ENCODE results near the gene LEPROT.

Gene LEPROT

DNA sequence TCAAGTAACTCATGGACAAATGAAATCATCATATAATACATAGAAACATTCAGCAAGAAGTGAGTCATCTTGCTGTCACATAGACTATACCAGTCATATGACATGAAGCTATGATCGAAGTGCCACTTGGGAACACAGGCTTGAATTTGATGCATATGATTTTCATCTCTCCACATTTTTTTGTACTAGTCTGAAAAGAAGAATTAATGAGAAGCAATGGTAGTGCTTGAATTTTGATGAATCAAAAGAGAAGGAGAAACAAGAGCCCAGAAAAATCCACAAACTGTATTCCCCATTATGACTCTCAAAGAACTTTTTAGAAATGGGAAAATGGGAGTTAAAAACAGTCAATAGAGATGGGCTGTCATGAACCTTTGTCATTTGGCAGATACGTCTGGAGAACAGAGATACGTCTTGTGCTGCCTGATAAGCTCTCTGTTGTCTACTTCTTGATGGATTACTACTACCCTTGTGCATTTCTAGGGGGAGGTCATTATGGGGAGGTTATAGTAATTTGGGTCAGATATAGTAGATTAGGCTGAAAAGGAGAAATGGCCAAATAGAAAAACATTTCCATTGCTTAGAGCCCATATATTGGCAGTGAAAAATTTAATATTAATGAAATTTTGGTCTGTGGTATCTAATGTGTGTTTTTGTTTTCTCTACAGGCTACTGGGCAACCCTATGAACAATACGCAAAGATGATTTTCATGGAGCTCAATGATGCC is 8.0 kb upstream of the LEPROT start:
- FAIRE-seq (no peak), DNase-seq (ENCODE audit: low spot score) (no peak)

DNA sequence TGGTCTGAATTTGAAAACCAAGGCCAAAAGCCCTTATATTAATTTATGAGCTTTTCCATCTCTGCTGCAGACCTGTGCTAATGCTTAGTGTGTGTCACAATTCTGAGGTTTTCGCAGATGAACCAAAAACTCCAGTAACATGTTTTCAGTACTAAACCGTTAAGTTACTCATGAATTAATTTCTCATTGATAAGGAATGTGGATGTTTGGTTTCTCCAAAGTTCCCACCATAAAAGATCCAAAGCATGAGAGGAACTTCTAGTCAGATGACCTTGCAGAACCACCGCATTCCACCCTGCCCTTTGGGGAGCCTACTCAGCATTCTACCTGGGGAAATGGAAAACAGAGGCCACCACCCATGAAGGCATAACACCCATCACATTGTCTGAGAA is 7.5 kb upstream of the LEPROT start:
- no peak for FAIRE-seq
- no peak for DNase-seq (ENCODE audit: low spot score)

DNA sequence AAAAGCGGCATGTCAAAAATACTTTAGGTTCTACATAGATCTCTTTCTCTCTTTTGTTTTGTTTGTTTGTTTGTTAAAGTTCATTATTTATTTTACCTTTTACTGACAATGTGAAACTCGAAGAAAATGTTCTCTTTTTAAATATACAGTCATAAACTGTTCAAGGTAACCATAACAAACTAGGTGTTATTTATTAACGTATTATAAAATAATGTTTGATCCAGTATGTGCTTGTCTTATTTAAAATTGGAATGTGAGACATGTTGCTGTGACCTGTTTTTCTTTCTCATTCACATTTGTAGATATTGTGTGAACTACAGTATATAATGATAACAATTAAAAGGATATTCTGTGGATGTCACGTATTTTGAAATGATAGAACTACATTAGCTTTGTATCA is 5.9 kb upstream of the LEPROT start:
- DNase-seq (ENCODE audit: low spot score): no peak
- no peak for FAIRE-seq

DNA sequence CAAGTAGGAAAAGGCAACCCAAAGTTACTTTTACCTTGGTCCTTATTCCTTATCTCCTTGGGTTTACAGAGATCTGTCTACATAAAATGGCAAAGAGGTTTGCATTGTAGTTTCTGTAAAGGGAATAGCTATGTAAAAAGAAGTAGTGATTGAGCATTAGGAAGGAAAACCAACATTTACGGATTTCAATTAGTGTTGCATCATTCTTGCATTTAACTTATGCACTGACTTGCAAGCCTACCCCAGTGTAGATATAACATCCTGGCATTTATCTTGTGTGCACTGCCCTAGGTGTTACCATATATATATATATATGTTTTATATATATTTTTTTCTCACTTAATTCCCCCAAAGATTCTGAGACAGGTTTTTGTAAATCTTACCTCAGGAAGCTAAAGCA is 3.7 kb upstream of the LEPROT start:
- no peak for DNase-seq (ENCODE audit: low spot score)
- no peak for FAIRE-seq

DNA sequence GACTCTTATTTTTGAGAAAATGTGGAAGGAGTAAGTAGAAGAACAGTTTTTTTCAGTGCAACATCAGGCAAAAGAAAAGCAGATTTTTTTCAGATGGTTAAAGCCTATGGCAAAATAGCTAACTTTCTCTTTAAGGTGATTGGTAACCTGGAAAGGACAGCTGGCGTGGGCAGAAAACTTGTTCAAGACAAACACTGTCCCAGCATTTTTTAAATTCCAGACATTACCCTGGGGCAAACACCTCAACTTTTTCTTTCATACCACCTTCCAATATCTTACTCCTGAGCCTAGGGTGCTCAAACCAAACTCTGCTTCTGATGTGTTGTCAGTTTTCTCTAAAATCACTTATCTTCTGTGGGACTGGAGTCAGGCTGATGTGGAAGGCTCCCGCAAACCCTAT is 2.7 kb upstream of the LEPROT start:
- no peak for FAIRE-seq
- DNase-seq (ENCODE audit: low spot score): no peak

DNA sequence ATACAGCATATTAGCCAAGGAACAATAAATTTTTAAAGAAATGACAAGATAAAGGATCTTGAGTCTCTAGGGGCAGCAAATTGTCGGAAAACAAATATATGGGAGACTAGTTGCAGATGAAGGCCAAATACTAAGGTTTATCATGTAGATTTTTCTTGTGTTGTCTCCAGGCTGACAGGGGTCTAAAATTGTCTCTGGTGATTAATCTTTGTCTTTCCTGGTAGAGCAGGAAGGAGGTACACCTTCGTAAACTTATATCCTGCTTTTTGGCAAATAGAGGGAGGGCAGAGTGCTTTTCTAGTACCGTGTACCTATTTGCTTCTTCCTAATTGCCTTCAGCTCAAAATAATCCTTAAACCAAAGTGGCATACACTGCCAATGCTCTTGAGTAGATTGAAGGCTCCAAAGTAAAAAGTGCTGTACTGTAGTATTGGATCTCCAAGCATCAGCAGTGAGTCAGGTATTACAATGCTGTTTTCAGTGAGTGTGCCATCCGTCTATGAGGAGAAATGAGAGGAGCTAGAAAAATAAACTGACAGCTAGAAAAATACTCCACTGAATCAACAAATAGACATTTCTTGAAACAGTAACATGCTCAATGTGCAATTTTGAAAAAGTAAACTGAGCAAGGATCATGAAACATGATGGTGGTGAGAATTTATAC is 1.8 kb upstream of the LEPROT start:
- DNase-seq (ENCODE audit: low spot score) (no peak), FAIRE-seq (no peak)

DNA sequence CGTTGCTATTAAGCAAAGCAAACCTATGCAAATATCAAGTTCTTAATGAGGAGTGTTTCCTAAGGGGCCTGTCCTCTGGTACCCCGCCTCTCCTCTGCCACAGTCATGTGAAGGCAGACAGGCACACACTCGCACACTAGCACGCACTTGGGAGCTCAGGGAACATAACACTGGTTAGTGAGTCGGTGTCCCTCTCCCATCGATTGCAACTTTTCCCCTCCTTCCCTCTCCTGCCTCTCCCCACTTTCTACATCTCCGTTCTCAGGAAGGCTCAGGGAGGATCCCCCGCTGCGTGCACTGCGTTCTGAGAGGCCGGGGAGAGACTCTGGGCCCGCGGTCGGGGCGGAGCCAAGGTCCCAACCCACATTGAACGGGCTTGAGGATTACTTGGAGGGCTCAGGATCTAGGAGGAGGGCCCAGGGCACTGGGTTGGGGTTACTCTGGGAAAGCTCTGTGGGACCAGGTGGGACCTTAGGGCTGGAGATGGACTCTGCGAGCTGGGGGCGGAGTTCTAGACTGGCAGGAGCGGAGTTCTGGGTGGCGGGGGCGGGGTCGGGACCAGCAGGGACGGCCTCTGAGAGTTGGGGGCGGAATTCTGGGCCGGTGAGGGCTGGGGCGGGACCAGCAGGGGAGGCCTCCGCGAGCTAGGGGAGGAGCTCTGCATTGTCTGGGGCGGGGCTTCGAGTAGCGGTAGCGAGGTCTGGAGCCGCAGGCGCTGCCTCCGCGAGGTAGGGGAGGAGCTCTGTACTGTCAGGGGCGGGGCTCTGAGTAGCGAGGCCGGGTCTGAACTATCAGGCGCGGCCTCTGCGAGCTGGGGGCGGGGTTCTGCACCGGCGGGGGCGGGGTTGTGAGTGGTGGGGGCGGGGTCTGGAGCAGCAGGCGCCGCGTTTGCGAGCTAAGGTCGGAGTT is 533 bp upstream of the LEPROT start:
- FAIRE-seq (peak; percentile 77), DNase-seq (ENCODE audit: low spot score) (peak; percentile 98)

DNA sequence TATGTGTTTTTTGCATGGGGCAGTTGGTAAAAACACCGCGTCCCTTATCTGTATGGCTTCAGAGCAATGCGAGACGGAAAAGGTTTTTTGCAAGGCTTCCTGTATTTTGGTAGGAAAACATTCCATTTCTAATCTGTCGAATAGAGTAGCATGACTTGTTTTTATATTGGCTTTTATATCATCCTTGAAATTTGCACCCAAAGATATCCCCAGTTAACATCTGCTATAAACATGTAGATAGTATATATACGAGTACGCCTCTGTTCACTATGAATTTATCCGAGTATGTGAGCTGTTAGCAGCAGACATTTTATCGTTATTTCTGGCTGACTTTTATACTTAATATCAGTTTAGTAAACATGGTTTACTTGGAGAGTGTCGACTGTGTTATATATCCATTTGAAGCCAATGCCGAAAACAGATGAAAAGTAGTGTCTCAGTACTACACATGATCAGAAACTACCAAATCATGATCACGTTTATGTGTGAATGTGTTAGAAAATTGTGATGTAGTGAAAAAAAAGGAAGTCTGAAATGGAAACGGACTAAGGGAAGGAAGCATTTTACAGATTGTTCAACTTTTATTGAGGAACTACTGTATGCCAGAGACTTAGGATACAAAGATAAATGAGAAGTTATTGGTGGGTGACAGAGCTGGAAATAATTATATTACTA is 1.0 kb downstream of the LEPROT start:
- FAIRE-seq (no peak), DNase-seq (ENCODE audit: low spot score) (no peak)

DNA sequence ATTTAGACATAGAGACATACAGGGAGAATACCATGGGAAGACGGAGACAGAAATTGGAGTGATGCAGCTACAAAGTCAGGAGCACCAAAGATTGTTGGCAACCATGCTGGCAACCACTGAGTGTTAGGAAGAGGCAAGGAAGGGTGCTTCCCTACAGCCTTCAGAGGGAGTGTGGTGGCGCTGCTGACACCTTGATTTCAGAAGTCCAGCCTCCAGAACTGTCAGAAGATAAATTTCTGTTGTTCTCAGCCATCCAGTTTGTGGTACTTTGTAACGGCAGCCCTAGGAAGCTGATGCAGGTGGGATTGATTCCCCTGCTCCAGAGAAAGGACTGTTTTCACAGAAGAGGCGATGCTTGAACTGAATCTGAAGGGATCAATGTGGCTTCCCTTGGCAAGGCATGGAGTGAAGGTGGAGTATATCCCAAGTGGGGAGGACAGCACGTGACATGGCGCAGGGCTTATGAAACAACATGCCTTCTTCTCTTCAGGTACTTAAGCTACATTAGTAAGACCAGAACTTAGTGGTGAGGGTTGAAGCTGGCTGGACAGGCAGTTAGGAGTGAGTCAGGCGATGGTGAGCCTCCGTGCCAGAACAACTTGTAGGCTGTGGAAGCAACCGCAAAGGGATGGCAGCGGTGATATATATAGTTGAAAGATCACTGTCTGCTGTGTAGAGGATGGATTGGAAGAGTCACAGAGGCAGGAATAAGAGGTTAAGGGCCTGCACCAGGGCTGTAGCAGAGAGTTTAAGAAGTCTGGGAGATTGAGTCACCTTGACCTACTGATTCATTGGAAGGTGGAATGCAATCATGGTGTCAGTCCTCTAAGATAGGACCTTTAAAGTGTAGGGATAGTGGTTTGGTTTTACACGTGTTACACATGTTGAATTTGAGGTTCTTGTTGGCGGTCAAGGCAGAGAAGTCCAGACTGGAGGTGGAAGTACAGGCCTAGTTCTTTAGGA is 2.1 kb downstream of the LEPROT start:
- DNase-seq (ENCODE audit: low spot score): peak; percentile 17

DNA sequence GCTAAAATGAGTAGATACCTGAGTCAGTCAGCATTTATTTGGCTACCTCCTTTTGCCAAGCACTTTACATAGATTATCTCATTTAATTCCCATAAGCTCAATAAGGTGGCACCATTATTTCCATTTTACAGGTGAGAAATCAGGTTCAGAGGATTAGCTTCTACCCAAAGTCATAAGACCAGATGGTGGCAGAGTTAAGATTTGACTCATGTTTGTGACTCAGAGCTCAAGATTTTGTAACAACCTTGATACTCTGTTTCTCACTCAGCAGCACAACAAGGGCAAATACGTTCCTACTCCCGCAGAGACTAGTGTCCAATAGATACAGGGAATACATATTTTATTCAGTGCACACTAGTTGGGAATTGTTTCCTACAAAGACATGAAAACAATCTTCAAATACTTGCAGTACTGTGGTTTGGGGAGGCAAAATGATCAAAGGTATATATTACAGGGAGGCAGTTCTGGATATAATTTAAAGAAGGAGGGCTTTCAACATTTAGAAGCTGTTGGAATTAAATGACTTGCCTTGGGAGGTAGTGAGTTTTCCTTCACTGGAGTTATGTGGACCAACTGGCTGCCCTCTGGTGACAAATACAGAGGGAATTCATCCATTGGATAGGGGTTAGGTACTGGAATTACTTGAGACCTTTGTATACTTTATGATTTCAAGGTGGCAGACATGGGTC is 3.6 kb downstream of the LEPROT start:
- DNase-seq (ENCODE audit: low spot score) (peak; percentile 53), FAIRE-seq (no peak)

More for the DNA sequence above, 2.1 kb downstream of the LEPROT start:
- FAIRE-seq: no peak

DNA sequence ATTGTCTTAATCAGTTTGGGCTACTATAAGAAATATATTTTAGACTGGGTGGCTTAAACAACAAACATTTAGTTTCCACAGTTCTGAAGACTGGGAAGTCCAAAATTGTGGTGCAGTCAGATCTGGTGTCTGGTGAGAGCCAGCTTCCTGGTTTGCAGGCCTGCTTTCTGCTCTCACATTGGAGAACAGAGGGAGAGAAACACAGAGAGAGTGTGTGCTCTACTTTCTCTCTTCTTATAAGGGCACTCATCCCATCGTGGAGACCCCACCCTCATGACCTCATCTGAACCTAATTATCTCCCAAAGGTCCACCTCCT is 4.1 kb downstream of the LEPROT start:
- FAIRE-seq (no peak), DNase-seq (ENCODE audit: low spot score) (no peak)

DNA sequence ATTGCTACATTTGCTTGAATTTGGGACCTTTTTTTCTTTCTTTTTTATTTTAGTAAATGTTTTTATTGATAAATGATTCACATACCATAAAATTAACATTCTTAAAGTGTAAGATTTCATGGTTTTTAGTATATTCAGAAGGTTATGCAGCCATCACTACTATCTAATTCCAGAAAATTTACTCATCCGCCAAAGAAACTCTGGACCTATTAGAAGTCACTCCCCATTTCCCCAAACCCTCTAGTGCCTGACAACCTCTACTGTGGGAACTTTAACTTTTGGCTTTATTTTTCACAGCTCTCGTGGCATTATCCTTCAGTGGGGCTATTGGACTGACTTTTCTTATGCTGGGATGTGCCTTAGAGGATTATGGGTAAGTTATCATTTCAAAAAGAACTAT is 4.5 kb downstream of the LEPROT start:
- FAIRE-seq (no peak), DNase-seq (ENCODE audit: low spot score) (no peak)

DNA sequence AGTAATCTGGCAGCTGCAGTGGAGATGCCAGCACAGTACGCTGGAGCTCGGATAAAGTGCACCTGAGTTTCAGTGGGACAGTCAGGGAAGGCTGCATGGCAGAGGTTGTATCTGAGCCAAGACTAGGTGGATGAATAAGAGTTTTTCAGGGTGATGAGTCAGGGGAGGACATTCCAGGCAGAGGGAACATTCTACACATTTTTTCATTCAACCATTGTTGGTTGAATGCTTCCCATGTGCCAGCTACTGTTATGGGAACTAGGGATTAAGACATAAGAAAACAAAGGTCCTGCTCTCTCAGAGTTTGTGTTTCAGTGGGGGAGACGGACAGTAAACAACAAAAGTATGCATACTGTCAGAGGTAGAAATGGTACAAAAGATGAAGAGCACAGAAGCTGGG is 5.2 kb downstream of the LEPROT start:
- peak; percentile 71 for DNase-seq (ENCODE audit: low spot score)
- no peak for FAIRE-seq

DNA sequence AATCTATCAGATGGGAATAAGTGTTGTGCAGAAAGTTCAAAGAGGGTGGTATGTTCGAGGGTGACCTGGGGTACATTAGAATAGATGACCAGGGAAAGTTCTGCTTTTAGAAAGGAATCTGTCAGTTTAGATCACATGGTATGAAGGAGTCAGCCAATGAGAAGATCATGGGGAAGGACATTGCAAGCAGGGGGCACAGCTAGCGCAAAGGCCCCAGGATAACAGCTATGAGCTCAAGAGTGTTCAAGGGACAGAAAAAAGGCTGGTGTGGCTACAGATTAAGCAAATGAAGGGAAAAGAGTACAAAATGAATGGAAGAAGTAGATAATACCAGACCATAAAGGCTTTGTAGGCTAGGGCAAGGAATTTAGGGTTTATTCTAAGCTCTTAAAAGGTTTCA is 8.6 kb downstream of the LEPROT start:
- FAIRE-seq (no peak), DNase-seq (ENCODE audit: low spot score) (no peak)

DNA sequence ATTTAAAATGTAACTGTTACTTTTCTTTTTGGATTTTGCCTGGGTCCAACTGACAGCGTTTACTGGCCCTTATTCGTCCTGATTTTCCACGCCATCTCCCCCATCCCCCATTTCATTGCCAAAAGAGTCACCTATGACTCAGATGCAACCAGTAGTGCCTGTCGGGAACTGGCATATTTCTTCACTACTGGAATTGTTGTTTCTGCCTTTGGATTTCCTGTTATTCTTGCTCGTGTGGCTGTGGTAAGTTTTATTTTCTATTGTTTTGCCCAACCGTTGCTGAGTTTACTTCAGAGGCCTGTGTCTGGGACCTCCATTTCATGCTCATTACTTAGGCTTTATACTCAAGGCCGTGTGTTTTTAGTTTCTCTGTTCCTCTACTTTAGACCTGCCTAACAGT is 9.3 kb downstream of the LEPROT start:
- peak; percentile 63 for DNase-seq (ENCODE audit: low spot score)
- FAIRE-seq: no peak

DNA sequence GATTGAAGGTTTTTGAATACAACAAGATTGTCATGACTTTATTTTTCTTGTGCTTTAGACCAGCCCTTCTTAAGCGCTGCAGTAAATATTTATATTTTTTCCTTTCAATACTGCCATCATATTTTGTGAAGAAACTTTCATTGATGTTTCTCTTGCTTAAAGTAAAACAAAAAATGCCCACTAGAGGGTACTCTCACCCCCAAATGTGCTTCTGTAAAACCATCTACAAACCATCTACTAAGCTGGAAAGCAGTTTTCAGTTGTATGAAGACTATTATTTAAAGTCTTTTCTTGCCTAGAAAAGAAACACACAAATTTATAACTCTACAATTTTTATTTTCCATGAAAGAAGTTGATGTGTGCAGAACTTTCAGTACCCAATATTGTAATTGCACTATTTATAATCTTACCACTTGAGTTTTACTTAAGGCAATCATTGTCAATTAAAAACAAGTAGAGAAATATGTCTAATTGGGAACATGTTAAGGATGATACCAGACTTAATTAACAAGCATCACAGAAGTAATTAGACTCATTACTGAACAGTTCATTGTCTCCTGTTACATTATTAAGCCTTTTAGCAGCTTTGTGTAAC is 10.7 kb downstream of the LEPROT start:
- DNase-seq (ENCODE audit: low spot score) (no peak), FAIRE-seq (no peak)

DNA sequence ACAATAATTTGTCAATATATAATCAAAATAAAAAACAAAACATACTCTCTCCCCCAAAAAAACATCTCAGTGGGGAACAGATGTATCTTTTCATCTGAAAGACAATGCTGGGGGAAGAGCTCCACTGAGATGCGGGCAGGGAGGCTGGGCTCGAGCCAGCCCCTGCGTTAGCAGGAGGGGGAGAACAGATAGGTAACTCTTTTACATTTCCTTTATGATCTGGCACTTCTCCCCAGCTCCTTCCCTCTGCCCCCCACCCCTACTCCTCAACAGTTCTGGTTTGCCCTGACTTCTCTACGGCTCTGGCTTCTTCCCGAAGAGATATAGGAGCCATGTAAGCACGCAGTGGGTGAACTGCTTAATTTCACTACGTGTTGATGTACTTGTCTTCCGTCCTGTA is 12.4 kb downstream of the LEPROT start:
- no peak for FAIRE-seq
- DNase-seq (ENCODE audit: low spot score): no peak

DNA sequence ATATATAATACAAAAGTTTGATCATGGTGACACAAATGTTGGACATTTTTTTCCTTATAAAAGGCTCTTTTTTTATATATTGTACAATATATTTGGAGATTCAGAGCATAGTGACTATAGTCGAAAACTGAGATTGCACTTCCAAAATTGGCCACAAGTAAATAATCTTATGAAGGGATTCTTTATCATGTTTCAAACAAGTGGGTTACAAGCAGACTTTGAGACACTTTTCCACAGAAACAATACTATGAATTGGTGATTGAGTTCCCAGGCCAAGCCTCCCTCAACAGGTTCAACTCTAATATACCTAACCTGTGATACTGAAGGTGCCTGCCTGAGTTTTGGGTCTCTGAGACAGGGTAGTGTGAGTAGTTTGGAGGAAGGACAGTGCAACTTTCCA is 13.8 kb downstream of the LEPROT start:
- no peak for FAIRE-seq
- DNase-seq (ENCODE audit: low spot score): no peak

DNA sequence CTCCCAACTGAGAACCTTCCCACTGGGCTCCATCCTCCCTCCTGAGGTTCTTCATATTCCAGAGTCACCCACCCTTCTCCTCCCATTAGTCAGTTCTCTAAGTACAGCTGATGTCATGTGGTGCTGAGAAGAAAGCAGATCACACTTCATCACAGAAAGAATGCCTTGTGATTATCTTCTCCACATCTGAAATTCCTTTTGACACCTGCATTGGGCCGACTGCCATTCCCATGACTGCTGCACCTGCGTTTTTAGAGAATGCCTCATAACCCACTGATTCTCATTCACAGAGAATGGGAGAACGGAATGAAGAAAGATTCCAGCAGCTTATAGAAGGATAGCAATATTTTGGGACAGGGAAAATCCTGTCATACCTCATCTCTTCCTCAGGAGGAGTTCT is 14.3 kb downstream of the LEPROT start:
- FAIRE-seq (no peak), DNase-seq (ENCODE audit: low spot score) (peak; percentile 14)

DNA sequence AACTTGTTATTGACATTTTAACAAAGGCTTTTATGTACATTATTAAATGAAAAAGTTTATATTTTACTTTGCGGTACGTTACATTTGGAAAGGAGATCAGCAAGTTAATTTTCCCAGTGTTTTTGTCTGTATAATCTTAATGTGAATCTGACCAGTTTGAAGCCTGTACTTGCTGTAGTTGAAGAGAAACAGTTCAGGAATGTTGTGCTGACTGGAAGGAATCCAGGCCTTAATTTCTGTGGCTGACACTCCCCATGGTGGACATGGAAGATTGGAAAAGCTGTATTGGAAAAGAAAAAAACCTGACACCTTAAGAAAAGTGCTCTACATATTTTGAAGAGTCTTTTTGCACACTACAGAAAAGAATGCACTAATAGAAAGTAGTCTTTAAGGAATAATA is 15.5 kb downstream of the LEPROT start:
- DNase-seq (ENCODE audit: low spot score) (no peak), FAIRE-seq (no peak)
